Sigmoid colon (tissue), 7 donors: ENCODE measurements around the gene NATD1. TPM values are rescaled to one million over a fixed set of nuclear protein-coding genes. Genes with fewer than 3 reads are reported as not detected.

Experiments
- DNase-seq: peaks from one replicate; pipeline ENCODE4 v3.0.0-alpha.2; 2019
- H3K27ac ChIP-seq, 4 donors: fragments of 200-600 bp; sonication (generic); one replicate each; pipeline ENCODE4 v1.5.1; 2016 to 2019; ENCODE audit warnings: mild to moderate bottlenecking in 1 of 4
- H3K27me3 ChIP-seq, 3 donors: fragments of 200-600 bp; sonication (generic); one replicate each; pipeline ENCODE4 v1.5.1; 2019; ENCODE audit warnings: mild to moderate bottlenecking in 1 of 3
- H3K36me3 ChIP-seq, 4 donors: fragments of 200-600 bp; sonication (generic); one replicate each; pipeline ENCODE4 v1.5.1; 2016 to 2019
- H3K4me1 ChIP-seq, 4 donors: fragments of 200-600 bp; sonication (generic); one replicate each; pipeline ENCODE4 v1.5.1; 2017 to 2019
- H3K4me3 ChIP-seq, 4 donors: fragments of 200-600 bp; sonication (generic); one replicate each; pipeline ENCODE4 v1.5.1; 2017 to 2019; ENCODE audit warnings: mild to moderate bottlenecking in 2 of 4, moderate library complexity in 1 of 4
- H3K9me3 ChIP-seq, 4 donors: fragments of 200-600 bp in 3 of 4; sonication (generic) in 3 of 4; one replicate each; pipeline versions ENCODE4 v1.5.1 to v1.6.1; 2013 to 2019
- CTCF ChIP-seq, 4 experiments: fragments of 450-650 bp in 3 of 4; fragments of 200-600 bp in 1 of 4; IDR thresholded peaks; one replicate each; pipeline ENCODE4 v1.5.1; 2016 to 2019; ENCODE audit warnings: antibody characterized with exemption in 4 of 4, mild to moderate bottlenecking in 3 of 4, moderate library complexity in 2 of 4
- EP300 ChIP-seq, 4 donors: sonication (generic); formaldehyde crosslinking; IDR thresholded peaks; one replicate each; pipeline ENCODE4 v1.6.1; 2017; ENCODE audit warnings: antibody characterized with exemption in 4 of 4
- POLR2A ChIP-seq, 2 donors: fragments of 450-650 bp; IDR thresholded peaks; one replicate each; pipeline ENCODE4 v1.6.1; 2016; ENCODE audit warnings: antibody characterized with exemption in 2 of 2, mild to moderate bottlenecking in 2 of 2, moderate library complexity in 2 of 2
- POLR2AphosphoS5 ChIP-seq, 4 donors: sonication (generic); formaldehyde crosslinking; IDR thresholded peaks; one replicate each; pipeline ENCODE4 v1.6.1; 2017; ENCODE audit warnings: antibody characterized with exemption in 4 of 4
- WGBS, 2 donors: extraction: QIAGEN DNeasy Blood & Tissue Kit; methylation state at CpG; one replicate each; pipeline ENCODE4 v1.1.7; 2013; 5-methylcytosine and 5-hydroxymethylcytosine counted together
- intact Hi-C: fragments of 100-400 bp; cut with DNase I; formaldehyde crosslinking; loops from one replicate; pipeline ENCODE4 v1.15.1; 2023
- polyA plus RNA-seq, 3 donors: library from polyadenylated mRNA; stranded (reverse); fragments of 200-250 nt; gene quantifications; one replicate each; pipeline ENCODE4 v1.2.3, GENCODE V29; 2013
- total RNA-seq, 4 donors: library from RNA; depleted of rRNA; stranded (reverse); fragments of >200 nt; gene quantifications; one replicate each; pipeline ENCODE4 v1.1.0, GENCODE V29; 2016
- donor health status: healthy with polysubstance abuse.
- donor health status: Bipolar disorder and iron deficiency.
- donor health status: healthy.

NATD1 gene
- total and polyA plus RNA-seq, 7 donors, result 2.5 to 13.8 (median 6.8) TPM

- Histone ChIP-seq H3K9me3 (no peaks in the 10 kb centered on the region), H3K4me1 (peaks cover 0 to 37% (median 29%) of the 10 kb centered on the region in 4 donors), H3K4me3 (no peak overlapping the region), H3K27ac (no peak overlapping the region), H3K27me3 (no peaks in the 10 kb centered on the region), H3K36me3 (peaks cover 0 to 8% (median 0%) of the 10 kb centered on the region in 4 donors)
- no peak for DNase-seq
- 82 to 89% methylated on average over 12 of the region's 12 CpGs for WGBS, 2 donors
- intact Hi-C loops, result no loop called here
- TF ChIP-seq POLR2AphosphoS5 (IDR thresholded peaks at IDR 0.05) (no peak), POLR2A (IDR thresholded peaks at IDR 0.05) (no peak), CTCF (IDR thresholded peaks at IDR 0.05) (no peak), EP300 (IDR thresholded peaks at IDR 0.05) (no peak)
Observed at GRCh38 chr17:21247552-21248258, 5.5 kb downstream of the NATD1 start.

- WGBS, 2 donors, result 95% methylated on average over 4 of the region's 4 CpGs
- Histone ChIP-seq H3K27me3 (no peaks in the 10 kb centered on the region), H3K4me1 (peaks cover 0 to 27% (median 21%) of the 10 kb centered on the region in 4 donors), H3K4me3 (no peak overlapping the region), H3K27ac (no peak overlapping the region), H3K9me3 (no peaks in the 10 kb centered on the region), H3K36me3 (peaks cover 0 to 10% (median 0%) of the 10 kb centered on the region in 4 donors)
- intact Hi-C loops, result no loop called here
- DNase-seq, result no peak
- TF ChIP-seq POLR2A (IDR thresholded peaks at IDR 0.05) (no peak), POLR2AphosphoS5 (IDR thresholded peaks at IDR 0.05) (no peak), CTCF (IDR thresholded peaks at IDR 0.05) (no peak), EP300 (IDR thresholded peaks at IDR 0.05) (no peak)
Observed at GRCh38 chr17:21246698-21247097, 6.5 kb downstream of the NATD1 start.

- TF ChIP-seq POLR2A (IDR thresholded peaks at IDR 0.05) (no peak), EP300 (IDR thresholded peaks at IDR 0.05) (no peak), POLR2AphosphoS5 (IDR thresholded peaks at IDR 0.05) (no peak), CTCF (IDR thresholded peaks at IDR 0.05) (no peak)
- Histone ChIP-seq H3K36me3 (peaks cover 0 to 10% (median 0%) of the 10 kb centered on the region in 4 donors), H3K4me1 (peaks cover 0 to 17% (median 10%) of the 10 kb centered on the region in 4 donors), H3K4me3 (no peak overlapping the region), H3K9me3 (no peaks in the 10 kb centered on the region), H3K27ac (no peak overlapping the region), H3K27me3 (no peaks in the 10 kb centered on the region)
- intact Hi-C loops, result no loop called here
- DNase-seq, result no peak
- 67 to 82% methylated on average over 9 of the region's 9 CpGs for WGBS, 2 donors
Observed at GRCh38 chr17:21245639-21246084, 7.5 kb downstream of the NATD1 start.

GRCh38 chr17:21243516-21244303, 9.5 kb downstream of the NATD1 start:
- TF ChIP-seq CTCF (IDR thresholded peaks at IDR 0.05) (no peak), POLR2AphosphoS5 (IDR thresholded peaks at IDR 0.05) (no peak), POLR2A (IDR thresholded peaks at IDR 0.05) (no peak), EP300 (IDR thresholded peaks at IDR 0.05) (no peak)
- Histone ChIP-seq H3K4me3 (no peak overlapping the region), H3K36me3 (peaks cover 0 to 10% (median 0%) of the 10 kb centered on the region in 4 donors), H3K4me1 (peaks cover 0 to 6% (median 0%) of the 10 kb centered on the region in 4 donors), H3K9me3 (no peaks in the 10 kb centered on the region), H3K27ac (no peak overlapping the region), H3K27me3 (no peaks in the 10 kb centered on the region)
- intact Hi-C loops, result no loop called here
- DNase-seq, result no peak
- 72 to 83% methylated on average over 23 of the region's 23 CpGs for WGBS, 2 donors
